Astrocyte (in vitro differentiated cells and primary cell): ENCODE measurements around the gene PDE6G. TPM values are rescaled to one million over a fixed set of nuclear protein-coding genes. Genes with fewer than 3 reads are reported as not detected.

Experiments used
- DNase-seq: peaks from one replicate; pipeline ENCODE4 v3.0.0-alpha.2; 2010; ENCODE audit warnings: low read depth
- FAIRE-seq: peaks from 2 replicates; lab custom pipeline; 2011; peaks lifted over from hg19 to GRCh38; lab: Jason Lieb, UNC
- H2AFZ ChIP-seq: 2 replicates; pipeline ENCODE4 v1.6.0; 2012; ENCODE audit warnings: low read depth, low read length, inconsistent platforms
- H3K27ac ChIP-seq: 2 replicates; pipeline ENCODE4 v1.5.1; 2011; ENCODE audit warnings: low read depth, low read length, inconsistent platforms
- H3K27me3 ChIP-seq: 2 replicates; pipeline ENCODE4 v1.6.0; 2011; ENCODE audit warnings: low read length, inconsistent platforms; ENCODE audit not compliant: insufficient read depth
- H3K36me3 ChIP-seq: 2 replicates; pipeline ENCODE4 v1.5.1; 2011; ENCODE audit warnings: low read length, inconsistent platforms; ENCODE audit not compliant: insufficient read depth
- H3K4me1 ChIP-seq: 2 replicates; pipeline ENCODE4 v1.5.1; 2011; ENCODE audit warnings: low read length, inconsistent platforms; ENCODE audit not compliant: insufficient read depth
- H3K4me2 ChIP-seq: 2 replicates; pipeline ENCODE4 v1.6.0; 2012; ENCODE audit warnings: low read length, inconsistent platforms
- H3K4me3 ChIP-seq: 2 replicates; pipeline ENCODE4 v1.5.1; 2011; ENCODE audit warnings: low read depth, mild to moderate bottlenecking, low read length, inconsistent platforms; ENCODE audit not compliant: insufficient read depth
- H3K79me2 ChIP-seq: 2 replicates; pipeline ENCODE4 v1.6.0; 2012; ENCODE audit warnings: mild to moderate bottlenecking, low read length, inconsistent platforms; ENCODE audit not compliant: insufficient read depth
- H3K9ac ChIP-seq: 2 replicates; pipeline ENCODE4 v1.6.0; 2012; ENCODE audit warnings: mild to moderate bottlenecking, low read length, inconsistent platforms
- H3K9me3 ChIP-seq: 2 replicates; pipeline ENCODE4 v1.5.1; 2012; ENCODE audit warnings: low read depth, mild to moderate bottlenecking, low read length, inconsistent platforms; ENCODE audit not compliant: insufficient read depth
- H4K20me1 ChIP-seq: 2 replicates; pipeline ENCODE4 v1.6.0; 2012; ENCODE audit warnings: low read length, inconsistent platforms; ENCODE audit not compliant: insufficient read depth
- H3K27ac Mint-ChIP-seq: one replicate; pipeline ENCODE4 v1.8.0; 2021; ENCODE audit warnings: mild to moderate bottlenecking, mixed read lengths; ENCODE audit not compliant: unreplicated experiment
- H3K27me3 Mint-ChIP-seq: one replicate; pipeline ENCODE4 v1.8.0; 2021; ENCODE audit warnings: low read depth, mixed read lengths; ENCODE audit not compliant: unreplicated experiment
- H3K36me3 Mint-ChIP-seq: one replicate; pipeline ENCODE4 v1.8.0; 2021; ENCODE audit warnings: low read depth, mixed read lengths; ENCODE audit not compliant: unreplicated experiment
- H3K4me1 Mint-ChIP-seq: one replicate; pipeline ENCODE4 v1.8.0; 2021; ENCODE audit warnings: low read depth, mixed read lengths; ENCODE audit not compliant: unreplicated experiment
- H3K4me3 Mint-ChIP-seq: one replicate; pipeline ENCODE4 v1.8.0; 2021; ENCODE audit warnings: mild to moderate bottlenecking, moderate library complexity, mixed read lengths; ENCODE audit not compliant: unreplicated experiment
- H3K9me3 Mint-ChIP-seq: one replicate; pipeline ENCODE4 v1.8.0; 2021; ENCODE audit warnings: mild to moderate bottlenecking, mixed read lengths; ENCODE audit not compliant: unreplicated experiment
- EZH2 ChIP-seq: IDR thresholded peaks from 2 replicates; pipeline ENCODE4 v1.6.1; 2012; ENCODE audit warnings: mild to moderate bottlenecking, low read length, inconsistent platforms; ENCODE audit not compliant: insufficient read depth
- total RNA-seq: library from RNA; stranded (reverse); gene quantifications from 2 replicates; pipeline ENCODE4 v1.2.1, GENCODE V29; 2021
- TF ChIP-seq, protein P1 (sequence below): IDR thresholded peaks from 2 replicates; pipeline ENCODE4 v1.5.1; 2011; ENCODE audit warnings: low read depth, mild to moderate bottlenecking, inconsistent platforms, low read length, moderate library complexity; ENCODE audit not compliant: insufficient read depth

PDE6G gene
- total RNA-seq, 1 donor from 2014 or later: not detected

DNA sequence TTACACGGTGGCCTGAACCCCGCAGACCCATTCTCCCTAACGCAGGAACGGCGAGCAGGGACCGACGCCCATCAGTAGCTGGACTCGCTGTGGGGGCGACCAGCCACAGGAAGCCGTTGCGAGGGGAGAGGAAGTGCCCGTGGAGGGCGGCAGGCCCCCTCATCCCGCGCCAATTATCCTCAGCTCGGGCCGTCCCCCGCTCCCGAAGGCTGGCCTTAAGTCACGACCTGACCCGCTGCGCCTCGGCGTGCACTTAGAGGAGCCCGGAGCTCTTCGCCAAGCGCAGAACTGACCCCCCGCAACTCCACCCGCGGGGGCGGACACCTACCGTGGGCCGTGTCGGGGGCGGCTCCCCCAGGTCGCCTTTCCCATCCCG lies 26.9 kb upstream of the PDE6G start:
- no peaks in the 10 kb centered on the region for H3K9me3 ChIP-seq
- H3K4me1 ChIP-seq: peaks cover 29% of the 10 kb centered on the region
- H3K27ac ChIP-seq: peak overlapping the region; percentile 80
- H2AFZ ChIP-seq: peak overlapping the region; percentile 64
- Mint-ChIP-seq H3K4me3 (peak overlapping the region; percentile 92), H3K9me3 (no peaks in the 10 kb centered on the region), H3K36me3 (peaks cover 8% of the 10 kb centered on the region), H3K27me3 (no peaks in the 10 kb centered on the region), H3K27ac (peak overlapping the region; percentile 83), H3K4me1 (peaks cover 14% of the 10 kb centered on the region)
- no peak for TF ChIP-seq EZH2
- TF ChIP-seq, protein P1, sequence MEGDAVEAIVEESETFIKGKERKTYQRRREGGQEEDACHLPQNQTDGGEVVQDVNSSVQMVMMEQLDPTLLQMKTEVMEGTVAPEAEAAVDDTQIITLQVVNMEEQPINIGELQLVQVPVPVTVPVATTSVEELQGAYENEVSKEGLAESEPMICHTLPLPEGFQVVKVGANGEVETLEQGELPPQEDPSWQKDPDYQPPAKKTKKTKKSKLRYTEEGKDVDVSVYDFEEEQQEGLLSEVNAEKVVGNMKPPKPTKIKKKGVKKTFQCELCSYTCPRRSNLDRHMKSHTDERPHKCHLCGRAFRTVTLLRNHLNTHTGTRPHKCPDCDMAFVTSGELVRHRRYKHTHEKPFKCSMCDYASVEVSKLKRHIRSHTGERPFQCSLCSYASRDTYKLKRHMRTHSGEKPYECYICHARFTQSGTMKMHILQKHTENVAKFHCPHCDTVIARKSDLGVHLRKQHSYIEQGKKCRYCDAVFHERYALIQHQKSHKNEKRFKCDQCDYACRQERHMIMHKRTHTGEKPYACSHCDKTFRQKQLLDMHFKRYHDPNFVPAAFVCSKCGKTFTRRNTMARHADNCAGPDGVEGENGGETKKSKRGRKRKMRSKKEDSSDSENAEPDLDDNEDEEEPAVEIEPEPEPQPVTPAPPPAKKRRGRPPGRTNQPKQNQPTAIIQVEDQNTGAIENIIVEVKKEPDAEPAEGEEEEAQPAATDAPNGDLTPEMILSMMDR: no peak
- no peak for FAIRE-seq
- H3K36me3 ChIP-seq: peaks cover 19% of the 10 kb centered on the region
- H3K79me2 ChIP-seq: peaks cover 80% of the 10 kb centered on the region
- peak overlapping the region; percentile 94 for H3K4me2 ChIP-seq
- H4K20me1 ChIP-seq: peaks cover 59% of the 10 kb centered on the region
- H3K9ac ChIP-seq: peak overlapping the region; percentile 93
- no peaks in the 10 kb centered on the region for H3K27me3 ChIP-seq
- no peak for DNase-seq
- peak overlapping the region; percentile 81 for H3K4me3 ChIP-seq

DNA sequence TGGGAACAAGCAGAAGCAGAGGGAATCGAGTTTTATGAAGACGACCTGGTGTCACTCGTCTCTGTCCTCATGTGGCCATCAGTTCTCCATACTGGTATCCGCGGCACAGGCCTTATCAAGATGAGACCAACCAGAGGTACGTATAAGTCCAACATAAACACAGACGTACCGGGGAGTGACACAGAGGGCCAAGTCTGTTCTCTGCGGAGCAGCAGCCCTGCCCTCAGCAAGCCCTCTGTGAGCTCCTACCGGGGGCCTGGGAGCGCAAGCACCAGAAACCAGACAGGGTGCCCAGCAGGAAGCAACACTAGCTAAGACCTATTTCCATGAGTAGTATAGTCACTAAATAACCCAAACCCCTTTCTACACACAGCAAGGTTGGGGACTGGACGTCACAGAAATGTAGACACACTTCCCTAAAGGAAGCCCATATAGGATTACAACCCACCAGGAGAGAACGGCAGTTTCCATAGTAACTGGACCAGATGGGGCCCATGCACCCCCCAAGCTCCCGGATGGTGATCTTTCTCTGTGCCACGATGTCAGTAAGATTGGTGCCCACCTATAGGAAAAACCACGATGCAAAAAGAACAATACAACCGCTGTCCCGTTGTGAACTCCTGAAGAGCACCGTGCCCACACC lies 26.3 kb upstream of the PDE6G start:
- Histone ChIP-seq H4K20me1 (peaks cover 54% of the 10 kb centered on the region), H3K9ac (peak overlapping the region; percentile 93), H3K36me3 (peaks cover 19% of the 10 kb centered on the region), H3K9me3 (no peaks in the 10 kb centered on the region), H3K4me2 (peak overlapping the region; percentile 94), H3K79me2 (peaks cover 75% of the 10 kb centered on the region), H2AFZ (peak overlapping the region; percentile 64), H3K27me3 (no peaks in the 10 kb centered on the region), H3K27ac (peak overlapping the region; percentile 80), H3K4me1 (peaks cover 29% of the 10 kb centered on the region), H3K4me3 (peak overlapping the region; percentile 81)
- Mint-ChIP-seq H3K9me3 (no peaks in the 10 kb centered on the region), H3K27me3 (no peaks in the 10 kb centered on the region), H3K36me3 (peaks cover 11% of the 10 kb centered on the region), H3K27ac (peak overlapping the region; percentile 83), H3K4me1 (peaks cover 14% of the 10 kb centered on the region), H3K4me3 (peak overlapping the region; percentile 92)
- TF ChIP-seq, protein P1: no peak
- TF ChIP-seq EZH2: no peak
- peak; percentile 9 for FAIRE-seq
- DNase-seq: no peak

DNA sequence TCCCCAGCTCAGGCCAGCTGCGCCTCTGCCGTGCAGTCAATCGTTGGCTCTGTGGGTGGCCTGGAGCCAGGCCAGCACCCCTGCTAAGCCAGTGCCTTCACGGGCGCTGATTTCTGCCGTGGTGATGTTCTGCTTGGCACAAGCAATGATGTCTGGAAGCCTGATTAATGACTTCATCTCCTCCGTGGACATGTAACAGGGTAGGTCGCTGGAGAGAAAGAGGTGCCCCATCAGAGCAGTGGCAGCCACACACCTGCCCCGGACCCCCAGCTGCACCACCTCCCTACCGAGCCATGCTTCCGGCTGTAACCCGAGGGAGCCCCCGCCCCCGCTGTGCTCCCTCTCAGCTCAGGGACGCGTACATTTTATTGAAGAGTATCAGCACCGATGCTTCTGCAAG lies 25.3 kb upstream of the PDE6G start:
- peak overlapping the region; percentile 69 for H3K4me3 Mint-ChIP-seq
- no peaks in the 10 kb centered on the region for H3K9me3 ChIP-seq
- H3K4me1 Mint-ChIP-seq: peaks cover 14% of the 10 kb centered on the region
- FAIRE-seq (no peak), DNase-seq (no peak)
- H2AFZ ChIP-seq: no peak overlapping the region
- H3K9ac ChIP-seq: no peak overlapping the region
- peaks cover 16% of the 10 kb centered on the region for H3K36me3 ChIP-seq
- H3K27me3 ChIP-seq: no peaks in the 10 kb centered on the region
- H3K4me1 ChIP-seq: peaks cover 29% of the 10 kb centered on the region
- H3K36me3 Mint-ChIP-seq: peaks cover 8% of the 10 kb centered on the region
- no peak overlapping the region for H3K4me3 ChIP-seq
- peak overlapping the region; percentile 94 for H3K4me2 ChIP-seq
- H3K27ac Mint-ChIP-seq: no peak overlapping the region
- H3K79me2 ChIP-seq: peaks cover 66% of the 10 kb centered on the region
- H3K9me3 Mint-ChIP-seq: no peaks in the 10 kb centered on the region
- TF ChIP-seq, protein P1: no peak
- no peak for TF ChIP-seq EZH2
- H3K27ac ChIP-seq: no peak overlapping the region
- no peaks in the 10 kb centered on the region for H3K27me3 Mint-ChIP-seq
- H4K20me1 ChIP-seq: peaks cover 48% of the 10 kb centered on the region
